Nephron progenitor cell (in vitro differentiated cells): Measurements from ENCODE around the gene CALHM1.

Source experiments
- DNase-seq: peaks from one replicate; pipeline ENCODE4 v3.0.0; 2021
- H3K27ac Mint-ChIP-seq: 2 replicates; pipeline ENCODE4 v1.8.0; 2021; ENCODE audit warnings: mild to moderate bottlenecking, moderate library complexity, mixed read lengths
- H3K27me3 Mint-ChIP-seq: 2 replicates; pipeline ENCODE4 v1.8.0; 2021; ENCODE audit warnings: mild to moderate bottlenecking, low read depth, mixed read lengths; ENCODE audit not compliant: poor library complexity
- H3K36me3 Mint-ChIP-seq: 2 replicates; pipeline ENCODE4 v1.8.0; 2021; ENCODE audit warnings: low read depth, mixed read lengths
- H3K4me1 Mint-ChIP-seq: 2 replicates; pipeline ENCODE4 v1.8.0; 2021; ENCODE audit warnings: mixed read lengths
- H3K4me3 Mint-ChIP-seq: 2 replicates; pipeline ENCODE4 v1.8.0; 2021; ENCODE audit warnings: mild to moderate bottlenecking, moderate library complexity, mixed read lengths
- H3K9me3 Mint-ChIP-seq: 2 replicates; pipeline ENCODE4 v1.8.0; 2021; ENCODE audit warnings: mild to moderate bottlenecking, moderate library complexity, mixed read lengths
- TF ChIP-seq, protein P1 (sequence below): fragments of 200-600 bp; sonication (generic); IDR thresholded peaks from 2 replicates; pipeline ENCODE4 v1.5.0; 2021; ENCODE audit warnings: antibody characterized with exemption

Gene CALHM1

DNA sequence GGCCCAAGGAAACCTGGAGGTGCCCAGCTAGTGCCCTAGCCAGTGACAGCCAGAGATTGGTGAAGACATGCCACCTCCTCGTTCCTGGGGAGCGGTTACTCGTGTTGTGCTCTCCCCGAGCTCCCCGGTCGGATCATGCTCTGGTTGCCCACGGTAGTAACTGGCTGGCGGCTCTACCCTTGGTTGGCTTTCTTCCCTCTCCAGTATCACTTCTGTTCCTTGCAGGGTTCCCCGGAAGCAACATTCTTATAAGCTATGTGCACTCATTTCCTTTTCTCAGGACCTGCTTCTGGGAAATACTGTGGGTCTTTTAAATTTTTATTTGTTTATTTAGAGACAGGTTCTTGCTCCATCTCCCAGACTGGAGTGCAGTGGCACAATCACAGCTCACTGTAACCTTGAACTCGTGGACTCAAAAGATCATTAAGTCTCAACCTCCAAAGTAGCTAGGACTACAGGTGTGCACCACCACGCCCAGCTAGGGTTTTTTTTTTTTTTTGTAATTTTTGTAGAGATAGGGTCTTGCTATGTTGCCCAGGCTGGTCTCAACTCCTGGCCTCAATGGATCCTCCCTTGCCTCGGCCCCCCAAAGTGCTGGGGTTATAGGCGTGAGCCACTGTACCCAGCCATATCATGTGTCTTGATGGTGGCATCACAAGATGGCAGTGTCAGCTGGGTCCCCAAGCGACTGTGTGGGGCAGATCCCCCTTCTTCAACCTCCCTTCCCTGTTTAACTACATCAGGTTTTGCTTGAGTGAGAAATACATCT lies 6.9 kb upstream of the CALHM1 start:
- H3K27ac Mint-ChIP-seq = no peak overlapping the region
- peaks cover 14% of the 10 kb centered on the region for H3K27me3 Mint-ChIP-seq
- H3K36me3 Mint-ChIP-seq = no peaks in the 10 kb centered on the region
- TF ChIP-seq, protein P1, sequence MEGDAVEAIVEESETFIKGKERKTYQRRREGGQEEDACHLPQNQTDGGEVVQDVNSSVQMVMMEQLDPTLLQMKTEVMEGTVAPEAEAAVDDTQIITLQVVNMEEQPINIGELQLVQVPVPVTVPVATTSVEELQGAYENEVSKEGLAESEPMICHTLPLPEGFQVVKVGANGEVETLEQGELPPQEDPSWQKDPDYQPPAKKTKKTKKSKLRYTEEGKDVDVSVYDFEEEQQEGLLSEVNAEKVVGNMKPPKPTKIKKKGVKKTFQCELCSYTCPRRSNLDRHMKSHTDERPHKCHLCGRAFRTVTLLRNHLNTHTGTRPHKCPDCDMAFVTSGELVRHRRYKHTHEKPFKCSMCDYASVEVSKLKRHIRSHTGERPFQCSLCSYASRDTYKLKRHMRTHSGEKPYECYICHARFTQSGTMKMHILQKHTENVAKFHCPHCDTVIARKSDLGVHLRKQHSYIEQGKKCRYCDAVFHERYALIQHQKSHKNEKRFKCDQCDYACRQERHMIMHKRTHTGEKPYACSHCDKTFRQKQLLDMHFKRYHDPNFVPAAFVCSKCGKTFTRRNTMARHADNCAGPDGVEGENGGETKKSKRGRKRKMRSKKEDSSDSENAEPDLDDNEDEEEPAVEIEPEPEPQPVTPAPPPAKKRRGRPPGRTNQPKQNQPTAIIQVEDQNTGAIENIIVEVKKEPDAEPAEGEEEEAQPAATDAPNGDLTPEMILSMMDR = no peak
- peaks cover 13% of the 10 kb centered on the region for H3K4me1 Mint-ChIP-seq
- H3K4me3 Mint-ChIP-seq = no peak overlapping the region
- no peaks in the 10 kb centered on the region for H3K9me3 Mint-ChIP-seq
- no peak for DNase-seq

DNA sequence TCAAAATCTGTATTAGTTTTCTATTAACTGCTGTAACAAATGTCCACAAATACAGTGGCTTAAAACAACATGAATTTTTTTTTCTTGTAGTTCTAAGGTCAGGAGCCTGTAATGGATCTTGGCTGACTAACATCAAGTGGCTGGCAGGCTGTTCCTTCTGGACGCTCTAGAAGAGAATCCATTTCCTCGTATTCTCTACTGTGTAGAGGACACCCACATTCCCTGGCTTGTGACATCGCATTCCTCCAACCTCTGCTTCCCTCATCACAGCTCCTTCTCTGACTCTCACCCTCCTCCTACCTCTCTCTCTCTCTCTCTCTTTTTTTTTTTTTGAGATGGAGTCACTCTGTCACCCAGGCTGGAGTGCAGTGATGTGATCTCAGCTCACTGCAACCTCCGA lies 4.8 kb upstream of the CALHM1 start:
- Mint-ChIP-seq H3K27me3 (peaks cover 14% of the 10 kb centered on the region), H3K9me3 (no peaks in the 10 kb centered on the region), H3K36me3 (no peaks in the 10 kb centered on the region), H3K4me1 (peaks cover 29% of the 10 kb centered on the region), H3K27ac (no peak overlapping the region), H3K4me3 (no peak overlapping the region)
- DNase-seq = no peak
- TF ChIP-seq, protein P1 = no peak

DNA sequence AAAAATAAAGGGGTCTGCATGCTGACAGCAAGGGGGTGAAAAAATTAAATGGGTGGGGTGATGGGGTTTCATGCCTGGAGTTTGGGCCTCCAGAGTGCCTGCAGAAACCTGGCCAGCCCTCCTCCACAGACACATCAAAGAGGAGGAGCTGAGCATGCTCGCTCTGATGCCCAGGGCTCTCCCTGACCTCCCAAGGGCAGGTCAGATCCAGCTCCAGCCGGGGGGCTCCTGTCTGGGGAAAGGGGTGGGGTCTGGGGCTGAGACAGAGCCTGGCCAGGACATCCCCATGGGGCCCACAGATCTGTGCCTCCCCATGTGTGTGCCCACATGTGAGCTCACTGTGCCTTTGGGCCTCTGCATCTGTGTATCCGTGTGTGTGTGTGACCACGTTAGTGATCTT lies 915 bp upstream of the CALHM1 start:
- Mint-ChIP-seq H3K27ac (no peak overlapping the region), H3K4me3 (peak overlapping the region; percentile 19), H3K27me3 (peaks cover 8% of the 10 kb centered on the region), H3K36me3 (no peaks in the 10 kb centered on the region), H3K4me1 (peaks cover 23% of the 10 kb centered on the region), H3K9me3 (no peaks in the 10 kb centered on the region)
- peak; percentile 39 for DNase-seq
- TF ChIP-seq, protein P1 = no peak

DNA sequence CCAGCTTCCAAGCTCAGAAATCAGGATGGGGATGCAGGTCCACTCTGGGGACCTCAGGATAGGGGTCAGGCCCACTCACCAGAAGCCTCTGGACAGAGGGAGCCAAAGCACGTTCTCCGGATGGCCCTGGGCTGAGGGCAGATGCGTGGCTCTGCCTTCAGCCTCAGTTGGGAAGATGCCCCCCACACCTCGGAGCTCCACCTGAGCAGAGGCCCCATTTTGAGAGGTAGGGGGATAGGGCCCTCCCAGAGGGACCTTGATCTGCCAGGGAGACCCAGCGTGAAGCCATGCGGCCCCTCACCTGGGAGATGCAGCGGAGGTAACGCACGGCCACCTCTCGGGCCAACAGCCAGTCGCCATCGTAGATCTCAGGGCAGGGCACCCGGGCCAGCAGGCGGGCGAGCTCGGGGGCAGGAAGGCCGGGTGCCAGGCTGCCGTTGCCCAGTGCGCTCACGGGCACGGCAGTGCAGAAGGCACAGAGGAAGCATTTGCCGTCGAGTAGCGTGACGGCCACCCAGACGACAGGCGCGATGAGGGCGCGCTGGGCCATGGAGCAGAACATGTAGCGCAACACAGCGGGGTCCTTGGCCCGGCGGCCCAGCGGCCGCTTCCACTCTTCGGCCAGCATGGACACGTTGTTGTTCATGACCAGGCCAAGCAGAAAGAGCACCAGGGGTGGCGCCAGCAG lies 660 bp downstream of the CALHM1 start:
- Mint-ChIP-seq H3K27me3 (peaks cover 13% of the 10 kb centered on the region), H3K27ac (no peak overlapping the region), H3K9me3 (no peaks in the 10 kb centered on the region), H3K4me3 (no peak overlapping the region), H3K4me1 (peaks cover 32% of the 10 kb centered on the region), H3K36me3 (no peaks in the 10 kb centered on the region)
- DNase-seq = no peak
- TF ChIP-seq, protein P1 = no peak

DNA sequence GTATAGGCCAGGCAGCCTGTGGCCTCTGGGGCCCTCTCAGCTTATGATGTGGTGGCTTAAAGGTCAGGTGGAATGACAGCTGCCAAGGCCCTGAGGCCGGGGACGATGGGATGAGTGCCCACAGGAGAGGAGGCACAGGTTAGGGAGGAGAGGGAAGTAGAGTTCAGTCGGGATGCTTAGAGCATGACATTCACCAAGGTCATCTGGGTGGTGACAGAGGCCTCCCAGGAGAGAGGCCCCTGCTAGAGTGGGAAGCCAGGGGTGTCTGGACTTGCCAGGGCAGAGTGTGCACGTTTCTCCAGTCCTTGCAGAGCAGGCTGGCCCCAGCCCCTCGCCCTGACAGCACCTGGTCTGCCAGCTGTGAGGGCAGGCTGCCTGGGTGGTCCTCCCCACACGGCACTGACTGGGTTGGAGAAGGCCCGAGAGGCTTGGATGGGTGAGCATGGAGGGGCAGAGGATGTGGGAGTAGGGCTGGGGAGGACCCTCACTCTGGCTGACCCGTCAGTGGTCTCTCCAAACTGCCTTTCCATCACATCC lies 1.5 kb downstream of the CALHM1 start:
- DNase-seq = no peak
- H3K36me3 Mint-ChIP-seq = no peaks in the 10 kb centered on the region
- peaks cover 10% of the 10 kb centered on the region for H3K27me3 Mint-ChIP-seq
- peaks cover 37% of the 10 kb centered on the region for H3K4me1 Mint-ChIP-seq
- TF ChIP-seq, protein P1 = no peak
- no peaks in the 10 kb centered on the region for H3K9me3 Mint-ChIP-seq
- H3K27ac Mint-ChIP-seq = peak overlapping the region; percentile 82
- no peak overlapping the region for H3K4me3 Mint-ChIP-seq
